Stimulated activated naive CD4-positive, alpha-beta T cell (primary cell): Measurements from ENCODE around the gene CEBPZOS.
"Not testable (repeated sequence)": the region's sequence is repeated elsewhere in the genome, so short reads cannot be mapped to it uniquely, and the experiment has no call there.

Source experiments
- DNase-seq, 6 experiments: peaks; one replicate each; lab custom pipeline; 2025; lab: John Stamatoyannopoulos, UW

The CEBPZOS gene

DNA sequence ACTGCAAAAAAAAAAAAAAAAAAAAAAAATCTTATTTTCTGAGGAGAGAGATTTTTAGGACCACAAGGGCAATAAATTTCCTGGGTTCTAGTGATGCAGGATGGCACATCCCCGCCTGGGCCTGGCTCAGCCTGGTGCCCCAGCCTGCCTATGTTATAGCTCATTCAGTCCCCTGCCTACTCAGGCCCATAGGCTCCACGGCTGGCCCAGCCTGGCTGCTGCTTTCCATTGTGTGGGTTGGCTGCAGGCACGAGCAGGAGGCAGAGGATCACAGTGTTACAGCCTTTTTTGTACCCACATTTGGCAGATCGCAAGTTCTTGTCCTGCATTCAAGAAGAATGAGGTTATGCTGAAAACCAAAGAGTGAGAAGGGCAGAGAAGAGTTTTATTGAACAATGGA lies 5.0 kb upstream of the CEBPZOS start:
- no peak for DNase-seq

- DNase-seq = no peak
Observed at GRCh38 chr2:37191747-37192146, 4.5 kb upstream of the CEBPZOS start.

GRCh38 chr2:37192551-37192950 lies 3.7 kb upstream of the CEBPZOS start:
- no peak for DNase-seq

DNA sequence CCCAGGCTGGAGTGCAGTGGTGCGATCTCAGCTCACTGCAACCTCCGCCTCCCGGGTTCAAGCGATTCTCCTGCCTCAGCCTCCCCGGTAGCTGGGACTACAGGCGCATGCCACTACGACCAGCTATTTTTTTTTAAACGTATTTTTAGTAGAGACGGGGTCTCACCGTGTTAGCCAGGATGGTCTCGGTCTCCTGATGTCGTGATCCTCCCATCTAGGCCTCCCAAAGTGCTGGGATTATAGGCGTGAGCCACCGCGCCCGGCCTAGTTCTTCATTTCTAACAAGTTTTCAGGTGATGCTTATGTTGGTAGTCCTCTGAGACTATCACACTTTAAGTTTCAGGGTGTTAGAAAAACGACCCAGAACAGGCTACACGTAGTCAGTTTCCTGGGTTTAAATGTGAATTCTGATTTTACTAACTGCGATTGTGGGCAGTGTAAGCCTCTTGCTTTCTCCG lies 405 bp upstream of the CEBPZOS start:
- not testable (repeated sequence) for DNase-seq

- DNase-seq = no peak
Observed at GRCh38 chr2:37198681-37199065, 2.4 kb downstream of the CEBPZOS start.

DNA sequence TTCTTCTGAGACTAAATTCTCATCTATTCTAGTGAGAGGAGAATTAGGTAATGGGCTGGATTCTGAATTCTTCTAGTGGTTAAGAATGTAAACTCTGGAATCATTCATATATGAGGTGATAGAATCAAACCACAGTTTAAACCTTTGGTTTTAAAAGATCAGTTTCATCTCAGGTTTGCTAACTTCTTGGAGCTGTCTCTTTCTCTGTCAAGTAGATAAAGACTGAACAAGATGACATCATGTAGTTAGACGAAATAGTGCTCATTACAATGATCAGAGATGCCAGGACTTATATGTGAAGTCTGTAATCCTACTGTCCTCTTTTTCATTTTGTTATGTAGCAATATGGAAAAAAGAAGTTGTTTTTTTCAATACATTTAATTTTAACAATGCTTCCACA lies 4.9 kb downstream of the CEBPZOS start:
- DNase-seq = no peak

DNA sequence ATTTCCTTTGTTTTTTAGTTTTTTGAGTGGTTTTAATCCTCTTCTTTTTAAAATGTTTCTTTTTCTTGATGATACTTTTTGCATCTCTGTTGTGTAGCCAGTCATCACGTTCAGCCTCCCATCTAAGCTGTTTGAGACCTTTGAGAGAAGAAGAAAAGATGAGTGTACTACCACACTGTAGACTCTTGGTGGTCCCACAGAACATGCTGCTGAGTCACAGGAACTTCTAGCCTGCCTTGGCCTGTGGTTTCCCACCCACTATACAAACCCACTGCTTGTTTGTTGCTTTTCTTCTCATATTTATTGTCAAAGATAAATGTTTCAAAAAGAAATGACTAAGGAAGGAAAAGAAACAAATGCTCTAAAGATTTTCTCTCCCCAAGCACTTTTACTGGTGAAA lies 5.5 kb downstream of the CEBPZOS start:
- DNase-seq = no peak

DNA sequence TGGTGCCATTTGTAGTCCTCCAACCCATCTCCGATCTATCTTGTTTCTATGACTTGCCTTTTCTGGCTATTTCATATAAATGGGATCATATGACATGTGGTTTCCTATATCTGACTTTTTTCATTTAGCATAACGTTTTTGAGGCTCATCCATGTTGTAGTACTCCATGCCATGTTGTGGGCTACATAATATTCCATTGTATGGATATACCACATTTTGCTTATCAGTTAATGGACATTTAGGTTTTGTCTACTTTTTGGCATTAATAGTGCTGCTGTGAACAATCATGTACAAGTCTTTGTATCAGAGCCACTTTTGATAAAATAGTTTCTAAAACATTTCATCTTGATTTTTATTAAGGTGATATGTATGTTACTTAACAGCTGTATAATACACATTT lies 7.4 kb downstream of the CEBPZOS start:
- DNase-seq = no peak

GRCh38 chr2:37205071-37205661 lies 8.9 kb downstream of the CEBPZOS start:
- DNase-seq = not testable (repeated sequence)

DNA sequence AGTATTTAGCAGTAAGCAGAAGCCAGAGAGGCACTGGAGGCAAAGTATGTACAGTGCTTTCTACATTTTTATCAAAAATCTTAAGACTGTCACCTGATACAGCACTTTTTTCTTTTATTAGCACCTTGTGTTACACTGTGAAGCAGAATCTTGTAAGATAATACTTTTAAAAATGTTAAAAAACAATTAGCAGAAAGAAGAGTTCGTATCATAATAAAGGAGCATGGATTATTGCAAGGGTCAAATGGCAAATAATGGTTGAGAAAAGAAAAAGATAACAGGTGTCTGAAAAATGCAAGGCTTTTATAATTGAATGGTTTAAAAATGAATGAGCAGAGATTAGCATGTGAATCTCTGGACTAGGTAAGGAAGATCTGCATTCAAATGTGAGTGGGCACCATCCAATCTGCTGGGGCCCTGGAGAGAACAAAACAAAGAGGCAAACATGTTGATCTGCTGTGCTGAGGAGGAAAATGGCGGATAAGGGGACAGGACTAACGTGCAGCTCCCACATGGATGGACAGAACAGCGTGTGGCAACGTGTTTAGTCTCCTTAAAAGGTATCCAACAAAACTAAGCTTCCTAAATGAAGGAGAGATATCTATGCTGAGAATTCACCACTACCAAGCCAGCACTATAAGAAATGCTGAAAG lies 9.5 kb downstream of the CEBPZOS start:
- no peak for DNase-seq

- not testable (repeated sequence) for DNase-seq
Observed at GRCh38 chr2:37206760-37207159, 10.5 kb downstream of the CEBPZOS start.

GRCh38 chr2:37211212-37211611 lies 14.9 kb downstream of the CEBPZOS start:
- no peak for DNase-seq

DNA sequence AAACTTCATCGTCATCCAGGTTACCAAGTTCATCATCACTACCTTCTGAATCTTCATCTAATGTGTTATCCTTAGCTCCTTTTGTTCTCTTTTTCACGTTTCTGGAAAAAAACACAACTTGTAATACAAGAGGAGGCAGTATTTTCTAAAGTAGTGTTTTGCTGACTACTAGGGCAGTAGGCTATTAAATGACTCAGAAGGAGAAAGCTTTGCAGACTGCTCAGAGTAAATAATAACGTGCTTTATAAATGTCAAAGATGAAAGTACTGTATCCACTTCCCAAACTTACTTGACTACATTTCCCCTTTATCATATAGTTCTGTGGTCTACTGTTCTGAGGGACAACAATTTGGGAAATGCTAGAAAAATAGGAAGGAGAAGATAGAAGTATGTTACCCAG lies 15.6 kb downstream of the CEBPZOS start:
- DNase-seq = no peak

DNA sequence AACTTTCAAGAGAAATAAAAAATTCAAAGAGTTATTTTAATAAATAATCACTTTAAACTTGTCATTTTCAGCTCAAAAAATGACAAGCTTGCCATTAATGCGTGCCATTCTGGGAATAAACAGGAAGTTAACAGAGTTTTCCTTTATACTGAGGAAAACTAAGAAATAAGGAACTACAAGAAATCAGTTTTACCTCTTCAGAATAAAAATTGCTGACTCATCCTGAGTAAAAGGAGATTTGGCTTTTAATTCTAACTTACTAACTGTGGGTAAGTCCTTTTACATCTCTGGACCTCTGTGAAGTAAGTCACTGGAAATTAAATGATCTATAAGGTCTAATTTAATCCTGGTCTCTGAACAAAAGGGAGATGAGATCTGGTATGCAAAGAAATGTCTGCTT lies 19.0 kb downstream of the CEBPZOS start:
- no peak for DNase-seq

- no peak for DNase-seq
Observed at GRCh38 chr2:37219046-37219445, 22.8 kb downstream of the CEBPZOS start.

GRCh38 chr2:37223131-37223530 lies 26.8 kb downstream of the CEBPZOS start:
- DNase-seq = no peak

DNA sequence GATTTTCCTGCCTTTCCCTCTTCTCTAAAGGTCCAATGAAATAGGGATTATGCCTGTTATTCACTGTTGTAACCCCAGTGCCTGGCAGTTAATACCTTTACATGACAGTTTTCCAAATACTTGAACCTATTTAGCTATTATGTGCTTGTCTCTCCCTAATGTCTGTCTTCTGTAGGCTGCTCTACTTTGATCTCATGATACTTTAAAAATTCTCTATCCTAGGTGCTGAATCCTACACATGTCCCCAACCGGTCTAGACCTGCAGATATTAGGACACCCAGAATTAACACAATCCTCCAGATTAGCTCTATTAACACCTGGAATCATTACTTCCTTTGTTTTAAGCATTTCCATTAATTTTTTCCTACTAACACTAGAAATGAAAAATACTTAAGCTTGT lies 27.8 kb downstream of the CEBPZOS start:
- no peak for DNase-seq

GRCh38 chr2:37225129-37225528 lies 28.8 kb downstream of the CEBPZOS start:
- DNase-seq = not testable (repeated sequence)

GRCh38 chr2:37226863-37227262 lies 30.6 kb downstream of the CEBPZOS start:
- no peak for DNase-seq

- DNase-seq = no peak
Observed at GRCh38 chr2:37228788-37229187, 32.5 kb downstream of the CEBPZOS start.

- no peak for DNase-seq
Observed at GRCh38 chr2:37230581-37230980, 34.3 kb downstream of the CEBPZOS start.

- peak; percentile 75 to 85 (median 81) for DNase-seq
Observed at GRCh38 chr2:37231241-37232130, 35.2 kb downstream of the CEBPZOS start, which contains the start of the genes CEBPZ and NDUFAF7. Gene CEBPZ, minus strand, starts transcription at chr2:37231596. Its CDS starts 29 bp downstream, at chr2:37231567. Gene NDUFAF7, plus strand, starts transcription at chr2:37231658. Its CDS starts 48 bp downstream, at chr2:37231706.
